Liver (tissue), 9 donors: ENCODE data around the gene MANEA. TPM values are rescaled to one million over a fixed set of nuclear protein-coding genes. Genes with fewer than 3 reads are reported as not detected.
"Not testable (repeated sequence)": the region's sequence is repeated elsewhere in the genome, so short reads cannot be mapped to it uniquely, and the experiment has no call there.

ENCODE experiments used
- DNase-seq: peaks from one replicate; pipeline ENCODE4 v3.0.0-alpha.2; 2017; ENCODE audit warnings: low spot score
- H3K27ac ChIP-seq, 2 donors: one replicate each; pipeline ENCODE4 v1.7.0; 2013; ENCODE audit warnings: inconsistent platforms in 2 of 2, low read length in 2 of 2, control low read depth in 1 of 2, low read depth in 1 of 2, mild to moderate bottlenecking in 1 of 2
- H3K27me3 ChIP-seq, 4 donors: one replicate each; pipeline versions ENCODE4 v1.6.1 to v1.7.0; 2013; ENCODE audit warnings: low read length in 3 of 4, inconsistent platforms in 1 of 4, mild to moderate bottlenecking in 1 of 4, moderate library complexity in 1 of 4; ENCODE audit not compliant: control insufficient read depth in 4 of 4, insufficient read depth in 4 of 4
- H3K36me3 ChIP-seq, 4 donors: one replicate each; pipeline versions ENCODE4 v1.6.1 to v1.7.0; 2013; ENCODE audit warnings: low read length in 3 of 4, mild to moderate bottlenecking in 3 of 4, low read depth in 1 of 4, moderate library complexity in 1 of 4; ENCODE audit not compliant: control insufficient read depth in 4 of 4, insufficient read depth in 3 of 4
- H3K4me1 ChIP-seq, 4 donors: one replicate each; pipeline versions ENCODE4 v1.6.1 to v1.7.0; 2013; ENCODE audit warnings: low read length in 3 of 4, mild to moderate bottlenecking in 3 of 4, moderate library complexity in 1 of 4; ENCODE audit not compliant: control insufficient read depth in 4 of 4, insufficient read depth in 4 of 4
- H3K4me3 ChIP-seq, 3 donors: one replicate each; pipeline versions ENCODE4 v1.6.1 to v1.7.0; 2013; ENCODE audit warnings: low read length in 3 of 3, control low read depth in 1 of 3, low read depth in 1 of 3, mild to moderate bottlenecking in 1 of 3
- H3K9ac ChIP-seq, 2 donors: one replicate each; pipeline ENCODE4 v1.7.0; 2013; ENCODE audit warnings: low read length in 2 of 2, mild to moderate bottlenecking in 2 of 2, moderate library complexity in 2 of 2, control low read depth in 1 of 2, low read depth in 1 of 2
- H3K9me3 ChIP-seq, 4 donors: one replicate each; pipeline versions ENCODE4 v1.6.1 to v1.7.0; 2013; ENCODE audit warnings: low read length in 3 of 4; ENCODE audit not compliant: control insufficient read depth in 4 of 4
- ATF3 ChIP-seq: IDR thresholded peaks from 2 replicates; pipeline ENCODE4 v1.6.1; 2016; ENCODE audit warnings: antibody characterized with exemption
- EGR1 ChIP-seq, 2 donors: IDR thresholded peaks; 2 replicates each; pipeline ENCODE4 v1.6.1; 2016 to 2018; ENCODE audit warnings: antibody characterized with exemption in 2 of 2, low read depth in 2 of 2
- FOXA1 ChIP-seq: IDR thresholded peaks from 2 replicates; pipeline ENCODE4 v1.6.1; 2016; ENCODE audit warnings: antibody characterized with exemption
- FOXA2 ChIP-seq: IDR thresholded peaks from 2 replicates; pipeline ENCODE4 v1.6.1; 2016; ENCODE audit warnings: antibody characterized with exemption
- GABPA ChIP-seq, 2 donors: IDR thresholded peaks in 1 of 2; conservative IDR thresholded peaks in 1 of 2; 2 replicates each; pipeline ENCODE4 v1.6.1; 2016; ENCODE audit warnings: antibody characterized with exemption in 2 of 2, mild to moderate bottlenecking in 1 of 2, moderate library complexity in 1 of 2
- HNF4A ChIP-seq, 2 donors: conservative IDR thresholded peaks; 2 replicates each; pipeline ENCODE4 v1.6.1; 2016; ENCODE audit warnings: antibody characterized with exemption in 2 of 2, mild to moderate bottlenecking in 2 of 2
- JUND ChIP-seq, 2 donors: IDR thresholded peaks; 2 replicates each; pipeline ENCODE4 v1.6.1; 2016; ENCODE audit warnings: antibody characterized with exemption in 2 of 2
- MAX ChIP-seq: IDR thresholded peaks from 2 replicates; pipeline ENCODE4 v1.6.1; 2016; ENCODE audit warnings: antibody characterized with exemption
- NR2F2 ChIP-seq: IDR thresholded peaks from 2 replicates; pipeline ENCODE4 v1.6.1; 2016; ENCODE audit warnings: antibody characterized with exemption
- RAD21 ChIP-seq, 2 donors: IDR thresholded peaks; 2 replicates each; pipeline ENCODE4 v1.6.1; 2016; ENCODE audit warnings: antibody characterized with exemption in 2 of 2, mild to moderate bottlenecking in 2 of 2
- REST ChIP-seq: IDR thresholded peaks from 2 replicates; pipeline ENCODE4 v1.6.1; 2016; ENCODE audit warnings: antibody characterized with exemption, mild to moderate bottlenecking
- RXRA ChIP-seq, 2 donors: IDR thresholded peaks; 2 replicates each; pipeline ENCODE4 v1.6.1; 2017 to 2018; ENCODE audit warnings: antibody characterized with exemption in 2 of 2, mild to moderate bottlenecking in 1 of 2
- SP1 ChIP-seq: IDR thresholded peaks from 2 replicates; pipeline ENCODE4 v1.6.1; 2018; ENCODE audit warnings: antibody characterized with exemption, mild to moderate bottlenecking
- TAF1 ChIP-seq: conservative IDR thresholded peaks from 2 replicates; pipeline ENCODE4 v1.6.1; 2016; ENCODE audit warnings: antibody characterized with exemption, mild to moderate bottlenecking
- YY1 ChIP-seq: IDR thresholded peaks from 2 replicates; pipeline ENCODE4 v1.6.1; 2016; ENCODE audit warnings: antibody characterized with exemption, mild to moderate bottlenecking
- ZBTB33 ChIP-seq: IDR thresholded peaks from 2 replicates; pipeline ENCODE4 v1.6.1; 2016; ENCODE audit warnings: antibody characterized with exemption
- WGBS: extraction: QIAGEN DNeasy Blood & Tissue Kit; methylation state at CpG from one replicate; pipeline ENCODE4 v1.1.7; 2013; 5-methylcytosine and 5-hydroxymethylcytosine counted together
- polyA plus RNA-seq, 2 donors: library from polyadenylated mRNA; stranded (reverse) in 1 of 2; unstranded in 1 of 2; fragments of 200-250 nt in 1 of 2; fragments of >200 nt in 1 of 2; fragmentation: Nextera tagmentation in 1 of 2; extraction: Ambion mirVana in 1 of 2; gene quantifications; one replicate each; pipeline versions ENCODE4 v1.2.1 to v1.2.3, GENCODE V29; 2013 to 2015
- total RNA-seq, 2 donors: library from RNA; depleted of rRNA; stranded (reverse); fragments of >200 nt; gene quantifications; one replicate each; pipeline ENCODE4 v1.2.3, GENCODE V29; 2014
- TF ChIP-seq, protein P1 (sequence below): fragments of 150-350 bp; IDR thresholded peaks from 2 replicates; pipeline ENCODE4 v1.5.1; 2017; ENCODE audit warnings: improper control_type of control experiment, low read depth, low read length; ENCODE audit not compliant: missing input control
- donor health status: healthy.
- donor health status: healthy.
- donor health status: healthy.
- donor health status: healthy.
- donor health status: healthy.

MANEA gene
- total and polyA plus RNA-seq, 4 donors = 9.7 to 37.4 (median 18.9) TPM

GRCh38 chr6:95553880-95554279 is 23.5 kb upstream of the MANEA start:
- TF ChIP-seq SP1 = no peak
- TF ChIP-seq, protein P1, sequence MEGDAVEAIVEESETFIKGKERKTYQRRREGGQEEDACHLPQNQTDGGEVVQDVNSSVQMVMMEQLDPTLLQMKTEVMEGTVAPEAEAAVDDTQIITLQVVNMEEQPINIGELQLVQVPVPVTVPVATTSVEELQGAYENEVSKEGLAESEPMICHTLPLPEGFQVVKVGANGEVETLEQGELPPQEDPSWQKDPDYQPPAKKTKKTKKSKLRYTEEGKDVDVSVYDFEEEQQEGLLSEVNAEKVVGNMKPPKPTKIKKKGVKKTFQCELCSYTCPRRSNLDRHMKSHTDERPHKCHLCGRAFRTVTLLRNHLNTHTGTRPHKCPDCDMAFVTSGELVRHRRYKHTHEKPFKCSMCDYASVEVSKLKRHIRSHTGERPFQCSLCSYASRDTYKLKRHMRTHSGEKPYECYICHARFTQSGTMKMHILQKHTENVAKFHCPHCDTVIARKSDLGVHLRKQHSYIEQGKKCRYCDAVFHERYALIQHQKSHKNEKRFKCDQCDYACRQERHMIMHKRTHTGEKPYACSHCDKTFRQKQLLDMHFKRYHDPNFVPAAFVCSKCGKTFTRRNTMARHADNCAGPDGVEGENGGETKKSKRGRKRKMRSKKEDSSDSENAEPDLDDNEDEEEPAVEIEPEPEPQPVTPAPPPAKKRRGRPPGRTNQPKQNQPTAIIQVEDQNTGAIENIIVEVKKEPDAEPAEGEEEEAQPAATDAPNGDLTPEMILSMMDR = no peak
- TF ChIP-seq FOXA1 = no peak
- TF ChIP-seq HNF4A (conservative IDR thresholded peaks at IDR 0.05) = no peak
- TF ChIP-seq REST = no peak
- no peak for TF ChIP-seq MAX
- TF ChIP-seq FOXA2 = no peak
- TF ChIP-seq ATF3 = no peak
- no peak for TF ChIP-seq RAD21 (IDR thresholded peaks at IDR 0.05)
- no peak for TF ChIP-seq YY1
- no peak for TF ChIP-seq TAF1
- no peak for TF ChIP-seq RXRA (IDR thresholded peaks at IDR 0.05)
- TF ChIP-seq EGR1 (IDR thresholded peaks at IDR 0.05; ENCODE audit: low read depth in 2 of 2) = no peak
- no peak for TF ChIP-seq JUND (IDR thresholded peaks at IDR 0.05)
- no peak for TF ChIP-seq ZBTB33
- TF ChIP-seq NR2F2 = no peak
- no peak for TF ChIP-seq GABPA (IDR thresholded peaks at IDR 0.05 in 1 of 2, conservative IDR thresholded peaks at IDR 0.05 in 1 of 2)
- Histone ChIP-seq H3K36me3 (no peaks in the 10 kb centered on the region), H3K27ac (no peak overlapping the region), H3K27me3 (no peaks in the 10 kb centered on the region), H3K4me1 (peaks cover 0 to 10% (median 8%) of the 10 kb centered on the region in 4 donors), H3K9ac (no peak overlapping the region), H3K9me3 (no peaks in the 10 kb centered on the region), H3K4me3 (no peak overlapping the region)
- WGBS = 91% methylated on average over 1 of the region's 1 CpG
- no peak for DNase-seq

- H3K36me3 ChIP-seq = not testable (repeated sequence)
Measured at GRCh38 chr6:95560956-95561355, 16.4 kb upstream of the MANEA start.

More at GRCh38 chr6:95560956-95561355, 16.4 kb upstream of the MANEA start:
- not testable (repeated sequence) for DNase-seq, H3K9ac ChIP-seq, H3K4me1 ChIP-seq, H3K27me3 ChIP-seq, H3K9me3 ChIP-seq, H3K4me3 ChIP-seq, H3K27ac ChIP-seq
- WGBS = 66% methylated on average over 5 of the region's 5 CpGs
